Activated CD4-positive, alpha-beta T cell treated with anti-CD3 and anti-CD28 coated beads, Interleukin-2, amount 50 U/mL, for 48 hours (primary cell): ENCODE data around the gene VEPH1.

Experiments
- DNase-seq, 2 experiments: peaks; one replicate each; pipeline ENCODE4 v3.0.0-alpha.2; 2020

VEPH1 gene

GRCh38 chr3:157242836-157243235 lies 260.4 kb downstream of the VEPH1 start:
- DNase-seq: no peak

DNA sequence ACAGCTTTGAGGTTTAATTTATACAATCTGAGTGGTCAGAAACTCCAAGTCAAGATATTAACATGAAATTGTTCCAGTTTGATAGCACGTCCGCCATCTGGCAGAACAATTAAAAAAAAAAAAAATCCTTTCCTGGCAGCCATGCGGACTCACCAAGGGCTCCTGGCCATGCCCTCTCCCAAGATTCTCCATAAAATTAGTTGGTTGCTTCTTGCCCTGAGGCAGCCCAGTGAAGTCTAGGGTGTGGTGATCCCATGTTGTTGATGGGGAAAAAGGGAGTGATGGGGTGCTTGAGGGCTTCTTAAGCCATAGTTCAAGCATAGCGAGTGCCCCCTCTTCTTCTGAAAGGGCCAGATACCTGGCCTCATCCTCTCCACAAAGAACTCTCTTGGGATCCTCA lies 261.6 kb downstream of the VEPH1 start:
- DNase-seq: no peak

DNA sequence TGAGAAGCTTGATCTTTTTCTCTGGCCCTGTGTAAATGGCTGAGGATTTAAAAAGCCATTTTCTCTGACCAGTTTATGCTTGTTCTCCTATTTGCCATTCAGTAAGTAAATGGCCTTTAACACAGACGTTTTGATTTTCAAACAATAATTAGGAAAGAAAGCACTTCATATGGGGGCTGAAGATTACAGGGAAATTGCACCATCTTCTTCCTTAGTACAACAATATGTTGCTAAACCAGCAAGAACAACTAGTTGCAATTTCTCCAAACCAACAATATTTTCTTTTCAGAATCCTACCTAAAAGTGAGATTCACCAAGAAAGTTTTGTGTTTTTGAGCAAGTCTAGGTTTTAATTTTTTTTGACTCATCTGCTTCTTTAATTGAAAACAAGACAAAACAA lies 262.8 kb downstream of the VEPH1 start:
- no peak for DNase-seq

GRCh38 chr3:157239082-157239704 lies 264.0 kb downstream of the VEPH1 start:
- DNase-seq: peak; percentile 78 to 83

DNA sequence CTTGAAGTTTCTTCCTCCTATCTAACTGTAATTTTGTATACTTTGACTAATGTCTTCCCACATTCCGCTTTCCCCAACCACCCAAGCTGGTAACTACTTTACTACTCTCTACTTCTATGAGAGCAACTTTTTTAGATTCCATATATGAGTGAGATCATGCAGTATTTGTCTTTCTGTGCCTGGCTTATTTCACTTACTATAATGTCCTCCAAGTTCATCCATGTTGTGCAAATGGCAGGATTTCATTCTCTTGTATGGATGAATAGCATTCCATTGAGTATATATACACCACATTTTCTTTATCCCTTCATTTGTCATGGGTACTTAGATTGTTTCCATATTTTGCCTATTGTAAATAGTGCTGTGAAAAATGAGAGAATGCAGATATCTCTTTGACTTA lies 264.8 kb downstream of the VEPH1 start:
- DNase-seq: no peak

DNA sequence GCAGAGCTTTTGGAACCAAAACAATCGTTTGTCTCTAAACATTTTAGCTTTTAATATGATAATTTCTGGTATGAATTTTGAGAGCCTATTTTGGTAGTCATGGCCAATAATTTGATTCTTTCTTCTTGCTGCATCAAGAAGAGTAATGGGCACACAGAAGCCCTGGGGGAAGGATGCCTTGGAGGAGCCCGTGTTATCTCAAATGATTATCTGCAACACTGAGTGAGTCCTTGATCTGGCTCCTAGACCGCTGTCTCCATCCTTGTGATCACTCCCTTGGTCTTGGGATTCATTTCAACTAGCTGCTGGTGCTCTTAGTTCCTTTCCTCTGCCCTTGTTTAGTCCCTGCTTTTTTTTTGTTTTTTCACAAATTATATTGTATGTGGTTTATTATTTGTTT lies 265.3 kb downstream of the VEPH1 start:
- no peak for DNase-seq

DNA sequence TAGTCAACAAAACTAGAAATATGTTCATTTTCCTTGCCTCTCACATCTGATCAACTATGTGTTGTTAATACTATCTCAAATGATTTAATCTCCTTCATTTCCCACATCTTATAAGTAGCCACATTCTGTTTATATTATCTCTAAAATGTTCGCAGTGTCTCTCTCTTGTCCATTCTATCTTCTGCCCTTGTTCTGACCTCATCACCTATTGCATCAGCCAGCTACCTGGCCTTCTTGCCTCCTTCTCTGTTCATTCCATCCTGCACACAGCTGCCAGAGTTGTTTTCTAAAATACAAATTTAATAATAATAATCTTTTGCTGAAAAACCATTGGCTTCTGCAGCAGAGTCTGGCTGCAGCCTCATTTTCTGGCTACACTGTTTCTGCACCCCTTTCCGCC lies 267.9 kb downstream of the VEPH1 start:
- no peak for DNase-seq

DNA sequence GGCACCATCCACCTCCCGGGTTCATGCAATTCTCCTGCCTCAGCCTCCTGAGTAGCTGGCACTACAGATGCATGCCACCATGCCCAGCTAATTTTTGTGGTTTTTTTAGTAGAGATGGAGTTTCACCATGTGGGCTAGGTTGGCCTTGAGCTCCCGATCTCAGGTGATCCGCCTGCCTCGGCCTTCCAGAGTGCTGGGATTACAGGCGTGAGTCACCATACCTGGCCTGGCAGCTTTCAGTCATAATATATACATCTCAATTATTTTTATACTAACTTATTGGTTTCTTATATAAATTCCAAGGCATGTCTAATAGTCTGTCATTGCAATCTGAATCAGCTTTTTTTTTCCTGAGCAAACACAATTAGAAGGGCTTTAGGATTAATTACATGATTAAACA lies 269.3 kb downstream of the VEPH1 start:
- DNase-seq: no peak

GRCh38 chr3:157232141-157232540 lies 271.1 kb downstream of the VEPH1 start:
- DNase-seq: no peak

GRCh38 chr3:157231071-157231470 lies 272.1 kb downstream of the VEPH1 start:
- no peak for DNase-seq

- no peak for DNase-seq
Measured at GRCh38 chr3:157226173-157226847, 276.9 kb downstream of the VEPH1 start.

DNA sequence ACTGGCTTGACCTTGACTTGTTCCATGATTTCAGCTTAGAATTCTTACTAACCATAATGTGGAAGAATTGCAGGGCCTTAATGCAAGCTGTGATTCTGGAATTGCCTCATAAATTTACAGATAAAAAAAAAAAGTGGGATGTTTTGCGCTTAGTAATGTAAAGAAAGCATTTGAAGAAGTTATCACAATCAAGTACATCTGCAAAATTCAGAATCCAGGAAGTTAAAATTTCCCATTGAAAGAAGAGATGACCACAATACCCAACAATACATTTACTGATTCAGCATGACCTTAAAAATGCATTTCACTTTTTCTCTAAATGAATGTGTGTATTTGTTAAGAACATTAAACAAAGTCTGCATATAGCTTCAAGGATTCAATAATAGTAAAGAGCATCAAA lies 278.2 kb downstream of the VEPH1 start:
- no peak for DNase-seq

DNA sequence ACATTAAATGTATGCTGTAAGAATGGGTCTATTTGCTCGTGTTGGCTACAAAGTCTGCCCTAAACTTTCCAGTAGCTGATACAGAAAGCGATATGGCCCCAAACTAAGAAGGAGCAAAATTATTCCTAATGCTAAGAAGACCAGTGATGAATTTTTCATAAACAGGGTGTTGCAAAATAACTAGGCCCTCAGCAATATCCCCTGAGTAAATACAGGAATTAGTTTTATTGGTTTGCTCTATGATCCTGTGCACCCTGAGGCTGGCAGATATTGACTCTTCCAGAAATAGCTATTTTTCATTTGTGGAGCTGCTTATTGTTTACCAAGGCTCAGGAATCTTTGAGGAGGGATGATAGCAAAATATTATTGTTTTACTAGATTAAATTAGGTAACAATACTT lies 282.3 kb downstream of the VEPH1 start:
- no peak for DNase-seq

- DNase-seq: no peak
Measured at GRCh38 chr3:157220211-157220610, 283.0 kb downstream of the VEPH1 start.

DNA sequence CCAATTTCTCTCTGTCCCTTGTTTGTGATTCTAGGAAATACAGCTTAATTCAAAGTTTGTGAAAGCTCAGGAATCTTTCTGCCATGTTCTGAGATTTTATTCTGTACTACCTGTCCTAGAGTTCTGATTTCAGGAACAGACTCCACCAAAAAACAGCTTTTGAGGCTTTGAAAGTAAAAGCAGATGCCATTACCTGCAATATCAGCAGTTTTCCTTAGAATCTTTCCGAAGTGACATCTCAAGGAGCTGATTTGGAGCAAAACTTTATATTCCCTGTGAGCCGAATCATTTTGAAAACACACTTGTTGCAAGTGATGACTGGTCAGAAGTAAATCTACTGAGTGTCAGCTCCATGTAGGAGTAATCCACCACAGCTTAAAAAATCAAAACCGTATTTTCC lies 284.0 kb downstream of the VEPH1 start:
- DNase-seq: no peak
